HepG2 (cell line): ENCODE results near the gene CAPN15. TPM values are rescaled to one million over a fixed set of nuclear protein-coding genes. Genes with fewer than 3 reads are reported as not detected.

ENCODE experiments used
- AGO2 ChIP-seq: fragments of 200-400 bp; formaldehyde crosslinking; optimal IDR thresholded peaks from 2 replicates; pipeline ENCODE3; 2017; ENCODE audit warnings: mild to moderate bottlenecking, low read depth, low read length, moderate library complexity
- BCL3 ChIP-seq: sonication (generic); formaldehyde crosslinking; IDR thresholded peaks from 2 replicates; pipeline ENCODE4 v1.5.1; 2020; ENCODE audit warnings: mild to moderate bottlenecking, missing genetic modification reagents, moderate library complexity
- BRCA1 ChIP-seq: sonication (generic); formaldehyde crosslinking; IDR thresholded peaks from 2 replicates; pipeline ENCODE4 v1.4.0; 2020; ENCODE audit warnings: missing genetic modification reagents
- DR1 ChIP-seq: sonication (generic); formaldehyde crosslinking; IDR thresholded peaks from 2 replicates; pipeline ENCODE4 v1.8.0; 2021; ENCODE audit warnings: mild to moderate bottlenecking, missing genetic modification reagents, inconsistent platforms
- DRAP1 ChIP-seq: IDR thresholded peaks from 2 replicates; pipeline ENCODE4 v1.6.1; 2016; ENCODE audit warnings: missing genetic modification reagents, missing compliant biosample characterization
- GATAD2A ChIP-seq: IDR thresholded peaks from 2 replicates; pipeline ENCODE4 v1.6.1; 2016
- GFI1 ChIP-seq: sonication (generic); formaldehyde crosslinking; IDR thresholded peaks from 2 replicates; pipeline ENCODE4 v1.5.0; 2020; ENCODE audit warnings: missing genetic modification reagents, mild to moderate bottlenecking, borderline replicate concordance
- HNRNPUL1 ChIP-seq: fragments of 200-400 bp; formaldehyde crosslinking; IDR thresholded peaks from 2 replicates; pipeline ENCODE4 v1.6.1; 2017; ENCODE audit warnings: low read depth, mild to moderate bottlenecking, low read length, moderate library complexity
- HOXA5 ChIP-seq: sonication (generic); formaldehyde crosslinking; IDR thresholded peaks from 2 replicates; pipeline ENCODE4 v1.4.0; 2020; ENCODE audit warnings: missing genetic modification reagents
- IKZF4 ChIP-seq: sonication (generic); formaldehyde crosslinking; IDR thresholded peaks from 2 replicates; pipeline ENCODE4 v1.5.1; 2020; ENCODE audit warnings: borderline replicate concordance, mild to moderate bottlenecking, low read depth, missing genetic modification reagents; ENCODE audit errors: not compliant biosample characterization
- MAX ChIP-seq: IDR thresholded peaks from 2 replicates; pipeline ENCODE4 v1.6.1; 2012; ENCODE audit warnings: inconsistent platforms
- RAD51 ChIP-seq: fragments of 450-650 bp; IDR thresholded peaks from 2 replicates; pipeline ENCODE4 v1.6.1; 2016; ENCODE audit warnings: borderline replicate concordance
- RFXANK ChIP-seq: IDR thresholded peaks from 2 replicates; pipeline ENCODE4 v1.6.1; 2016
- RORA ChIP-seq: sonication (generic); formaldehyde crosslinking; IDR thresholded peaks from 2 replicates; pipeline ENCODE4 v1.5.0; 2020; ENCODE audit warnings: mild to moderate bottlenecking, missing genetic modification reagents, moderate library complexity
- SMC3 ChIP-seq: IDR thresholded peaks from 2 replicates; pipeline ENCODE4 v1.6.1; 2011; ENCODE audit warnings: low read length, improper control_type of control experiment
- TAF1 ChIP-seq: sonication (generic); formaldehyde crosslinking; IDR thresholded peaks from 2 replicates; pipeline ENCODE4 v1.4.0; 2020; ENCODE audit warnings: missing genetic modification reagents
- YEATS2 ChIP-seq: sonication (generic); formaldehyde crosslinking; IDR thresholded peaks from 2 replicates; pipeline ENCODE4 v1.4.0; 2020; ENCODE audit warnings: missing genetic modification reagents, borderline replicate concordance
- ZBTB39 ChIP-seq: sonication (generic); formaldehyde crosslinking; IDR thresholded peaks from 2 replicates; pipeline ENCODE4 v1.5.0; 2020; ENCODE audit warnings: missing genetic modification reagents
- ZFP37 ChIP-seq: sonication (generic); formaldehyde crosslinking; IDR thresholded peaks from 2 replicates; pipeline ENCODE4 v1.4.0; 2020; ENCODE audit warnings: missing genetic modification reagents, borderline replicate concordance
- ZMAT3 ChIP-seq: sonication (generic); formaldehyde crosslinking; conservative IDR thresholded peaks from 2 replicates; pipeline ENCODE4 v1.7.0; 2021; ENCODE audit warnings: missing genetic modification reagents
- ZNF136 ChIP-seq: sonication (generic); formaldehyde crosslinking; IDR thresholded peaks from 2 replicates; pipeline ENCODE4 v1.8.1; 2022; ENCODE audit warnings: low read depth, mild to moderate bottlenecking, moderate library complexity, missing genetic modification reagents
- ZNF251 ChIP-seq: sonication (generic); formaldehyde crosslinking; IDR thresholded peaks from 2 replicates; pipeline ENCODE4 v1.9.0; 2021; ENCODE audit warnings: mild to moderate bottlenecking, missing genetic modification reagents
- ZNF33B ChIP-seq: sonication (generic); formaldehyde crosslinking; IDR thresholded peaks from 2 replicates; pipeline ENCODE4 v1.5.1; 2020; ENCODE audit warnings: mild to moderate bottlenecking, missing genetic modification reagents
- ZNF460 ChIP-seq: sonication (generic); formaldehyde crosslinking; IDR thresholded peaks from 2 replicates; pipeline ENCODE4 v1.5.1; 2020; ENCODE audit warnings: missing genetic modification reagents, mild to moderate bottlenecking, borderline replicate concordance
- ZNF598 ChIP-seq: sonication (generic); formaldehyde crosslinking; IDR thresholded peaks from 2 replicates; pipeline ENCODE4 v1.5.1; 2020; ENCODE audit warnings: mild to moderate bottlenecking, missing genetic modification reagents, borderline replicate concordance
- ZNF605 ChIP-seq: sonication (generic); formaldehyde crosslinking; IDR thresholded peaks from 2 replicates; pipeline ENCODE4 v1.8.0; 2022; ENCODE audit warnings: mild to moderate bottlenecking, missing genetic modification reagents
- ZNF790 ChIP-seq: sonication (generic); formaldehyde crosslinking; IDR thresholded peaks from 2 replicates; pipeline ENCODE4 v1.8.0; 2022; ENCODE audit warnings: missing genetic modification reagents, mild to moderate bottlenecking, borderline replicate concordance
- ZNF816 ChIP-seq: sonication (generic); formaldehyde crosslinking; IDR thresholded peaks from 2 replicates; pipeline ENCODE4 v1.8.0; 2022; ENCODE audit warnings: missing genetic modification reagents, mild to moderate bottlenecking, borderline replicate concordance
- ZSCAN22 ChIP-seq: sonication (generic); formaldehyde crosslinking; IDR thresholded peaks from 2 replicates; pipeline ENCODE4 v1.4.0; 2020; ENCODE audit warnings: mild to moderate bottlenecking, missing genetic modification reagents
- polyA plus RNA-seq, 8 experiments: library from polyadenylated mRNA; depleted of rRNA in 3 of 8; stranded (reverse) in 7 of 8; unstranded in 1 of 8; fragments of >200 nt; fragmentation: Illumina TruSeq in 4 of 8; extraction: Trizol in 4 of 8; gene quantifications; 2 replicates each; pipeline versions ENCODE4 v1.2.1 to v1.2.3, GENCODE V29; 2011 to 2016; ENCODE audit warnings: low read depth in 4 of 8, missing spikeins in 1 of 8, mixed read lengths in 1 of 8; ENCODE audit not compliant: insufficient read depth in 1 of 8
- total RNA-seq, 5 experiments: library from RNA; depleted of rRNA; stranded (reverse); fragments of >200 nt; fragmentation: Illumina TruSeq; extraction: Trizol; gene quantifications; 2 replicates each; pipeline ENCODE4 v1.2.3, GENCODE V29; 2016; ENCODE audit warnings: low read depth in 1 of 5

Gene CAPN15
- total and polyA plus RNA-seq, 2 of the 13 experiments (the other 11 are each of a cell fraction or from before 2014, with no cell fraction given): 14.9 to 24.5 TPM

- no peak for TF ChIP-seq TAF1 (CRISPR knock-in tag)
- TF ChIP-seq SMC3: peak; percentile 8; the same call in 1 of the 2 replicates
- no peak for TF ChIP-seq RFXANK
- TF ChIP-seq ZNF605: peak; percentile 59; the same call in 1 of the 2 replicates
- no peak for TF ChIP-seq ZNF136 (CRISPR knock-in tag)
- TF ChIP-seq GFI1 (CRISPR knock-in tag): no peak
- no peak for TF ChIP-seq HOXA5 (CRISPR knock-in tag)
- no peak for TF ChIP-seq HNRNPUL1
- TF ChIP-seq ZNF460: no peak
- TF ChIP-seq MAX: peak; percentile 93
- peak; percentile 9 for TF ChIP-seq AGO2
- no peak for TF ChIP-seq ZBTB39 (CRISPR knock-in tag)
- TF ChIP-seq YEATS2 (CRISPR knock-in tag): peak; percentile 34; the same call in 1 of the 2 replicates
- 0 out of 2 replicates have a peak, but pooled peaks have one; percentile 53 for TF ChIP-seq BCL3 (CRISPR knock-in tag)
- no peak for TF ChIP-seq ZSCAN22 (CRISPR knock-in tag)
- TF ChIP-seq GATAD2A (CRISPR knock-in tag): peak; percentile 73
- 0 out of 2 replicates have a peak, but pooled peaks have one; percentile 52 for TF ChIP-seq ZNF33B (CRISPR knock-in tag)
- TF ChIP-seq DR1: no peak
- no peak for TF ChIP-seq ZNF251
- TF ChIP-seq ZNF598: peak; percentile 83; the same call in 1 of the 2 replicates
- no peak for TF ChIP-seq ZNF816 (CRISPR knock-in tag)
- no peak for TF ChIP-seq ZNF790 (CRISPR knock-in tag)
- no peak for TF ChIP-seq RAD51
- no peak for TF ChIP-seq BRCA1 (CRISPR knock-in tag)
- peak; percentile 57 for TF ChIP-seq IKZF4 (CRISPR knock-in tag)
- 0 out of 2 replicates have a peak, but pooled peaks have one; percentile 7 for TF ChIP-seq ZMAT3 (CRISPR knock-in tag)
- no peak for TF ChIP-seq RORA (CRISPR knock-in tag)
- TF ChIP-seq ZFP37: peak; percentile 38; the same call in 1 of the 2 replicates
- TF ChIP-seq DRAP1 (CRISPR knock-in tag): no peak
These were observed 65.2 kb downstream of the CAPN15 start (continued) for GRCh38 chr16:592518-593306.
